ENCODE results near the gene ZNF423.

Gene ZNF423

GRCh38 chr16:49749816-49750215 lies 106.1 kb downstream of the ZNF423 start:
- DNase-seq (ENCODE audit: low spot score), result no peak

- no peak for DNase-seq (ENCODE audit: low spot score)
Measured at GRCh38 chr16:49748322-49748721, 107.6 kb downstream of the ZNF423 start.

GRCh38 chr16:49747654-49748053 lies 108.3 kb downstream of the ZNF423 start:
- DNase-seq (ENCODE audit: low spot score), result no peak

- DNase-seq (ENCODE audit: low spot score), result no peak
Measured at GRCh38 chr16:49746545-49746944, 109.4 kb downstream of the ZNF423 start.

GRCh38 chr16:49745311-49745747 lies 110.6 kb downstream of the ZNF423 start:
- no peak for DNase-seq (ENCODE audit: low spot score)

GRCh38 chr16:49744244-49745220 lies 111.4 kb downstream of the ZNF423 start:
- DNase-seq (ENCODE audit: low spot score), result no peak

GRCh38 chr16:49743658-49744057 lies 112.3 kb downstream of the ZNF423 start:
- DNase-seq (ENCODE audit: low spot score), result no peak

GRCh38 chr16:49743203-49743464 lies 112.8 kb downstream of the ZNF423 start:
- no peak for DNase-seq (ENCODE audit: low spot score)

- no peak for DNase-seq (ENCODE audit: low spot score)
Measured at GRCh38 chr16:49742428-49743202, 113.3 kb downstream of the ZNF423 start.

- no peak for DNase-seq (ENCODE audit: low spot score)
Measured at GRCh38 chr16:49740256-49740655, 115.7 kb downstream of the ZNF423 start.

- no peak for DNase-seq (ENCODE audit: low spot score)
Measured at GRCh38 chr16:49739381-49739780, 116.5 kb downstream of the ZNF423 start.

GRCh38 chr16:49738832-49739231 lies 117.1 kb downstream of the ZNF423 start:
- no peak for DNase-seq (ENCODE audit: low spot score)

GRCh38 chr16:49738001-49738400 lies 117.9 kb downstream of the ZNF423 start:
- no peak for DNase-seq (ENCODE audit: low spot score)

GRCh38 chr16:49737541-49737940 lies 118.4 kb downstream of the ZNF423 start:
- DNase-seq (ENCODE audit: low spot score), result no peak

- DNase-seq (ENCODE audit: low spot score), result no peak
Measured at GRCh38 chr16:49734331-49734730, 121.6 kb downstream of the ZNF423 start.

- DNase-seq (ENCODE audit: low spot score), result no peak
Measured at GRCh38 chr16:49733313-49734009, 122.5 kb downstream of the ZNF423 start.

GRCh38 chr16:49731911-49732310 lies 124.0 kb downstream of the ZNF423 start:
- DNase-seq (ENCODE audit: low spot score), result no peak

- DNase-seq (ENCODE audit: low spot score), result no peak
Measured at GRCh38 chr16:49730772-49731171, 125.1 kb downstream of the ZNF423 start.

GRCh38 chr16:49727611-49728010 lies 128.3 kb downstream of the ZNF423 start:
- no peak for DNase-seq (ENCODE audit: low spot score)

GRCh38 chr16:49726155-49726554 lies 129.8 kb downstream of the ZNF423 start:
- no peak for DNase-seq (ENCODE audit: low spot score)

- DNase-seq (ENCODE audit: low spot score), result no peak
Measured at GRCh38 chr16:49725651-49726050, 130.3 kb downstream of the ZNF423 start.

GRCh38 chr16:49724774-49725173 lies 131.1 kb downstream of the ZNF423 start:
- no peak for DNase-seq (ENCODE audit: low spot score)

GRCh38 chr16:49723310-49723709 lies 132.6 kb downstream of the ZNF423 start:
- no peak for DNase-seq (ENCODE audit: low spot score)

Data from CD4-positive, alpha-beta T cell treated with Interleukin-15 for 4 hours (primary cell).